ENCODE measurements around the gene CFAP57. TPM values are rescaled to one million over a fixed set of nuclear protein-coding genes. Genes with fewer than 3 reads are reported as not detected.

CFAP57 gene
- total RNA-seq, 1 donor from 2014 or later = 0.86 TPM

GRCh38 chr1:43233631-43234030 lies 61.5 kb downstream of the CFAP57 start:
- Mint-ChIP-seq H3K4me1 (peaks cover 6% of the 10 kb centered on the region), H3K4me3 (no peak overlapping the region), H3K9me3 (no peaks in the 10 kb centered on the region), H3K27me3 (ENCODE audit: low read depth) (no peaks in the 10 kb centered on the region), H3K36me3 (ENCODE audit: low read depth) (no peaks in the 10 kb centered on the region), H3K27ac (ENCODE audit: unreplicated experiment) (no peak overlapping the region)
- TF ChIP-seq CTCF (conservative IDR thresholded peaks at IDR 0.05) = no peak
- DNase-seq (ENCODE audit: low read depth, low spot score) = no peak

GRCh38 chr1:43234267-43234666 lies 62.1 kb downstream of the CFAP57 start:
- Mint-ChIP-seq H3K4me3 (no peak overlapping the region), H3K27me3 (ENCODE audit: low read depth) (no peaks in the 10 kb centered on the region), H3K9me3 (no peaks in the 10 kb centered on the region), H3K27ac (ENCODE audit: unreplicated experiment) (no peak overlapping the region), H3K4me1 (peaks cover 6% of the 10 kb centered on the region), H3K36me3 (ENCODE audit: low read depth) (no peaks in the 10 kb centered on the region)
- TF ChIP-seq CTCF (conservative IDR thresholded peaks at IDR 0.05) = no peak
- no peak for DNase-seq (ENCODE audit: low read depth, low spot score)

- no peaks in the 10 kb centered on the region for H3K9me3 Mint-ChIP-seq
- no peaks in the 10 kb centered on the region for H3K27me3 Mint-ChIP-seq (ENCODE audit: low read depth)
- peak overlapping the region; percentile 95 for H3K27ac Mint-ChIP-seq (ENCODE audit: unreplicated experiment)
- no peak for TF ChIP-seq CTCF (conservative IDR thresholded peaks at IDR 0.05)
- DNase-seq (ENCODE audit: low read depth, low spot score) = no peak
- no peak overlapping the region for H3K4me3 Mint-ChIP-seq
- H3K4me1 Mint-ChIP-seq = peaks cover 6% of the 10 kb centered on the region
- H3K36me3 Mint-ChIP-seq (ENCODE audit: low read depth) = no peaks in the 10 kb centered on the region
These were observed 62.9 kb downstream of the CFAP57 start for GRCh38 chr1:43235040-43235439.

- Mint-ChIP-seq H3K9me3 (peaks cover 4% of the 10 kb centered on the region), H3K4me1 (peaks cover 6% of the 10 kb centered on the region), H3K4me3 (no peak overlapping the region), H3K36me3 (ENCODE audit: low read depth) (peaks cover 3% of the 10 kb centered on the region), H3K27ac (ENCODE audit: unreplicated experiment) (no peak overlapping the region), H3K27me3 (ENCODE audit: low read depth) (no peaks in the 10 kb centered on the region)
- no peak for TF ChIP-seq CTCF (conservative IDR thresholded peaks at IDR 0.05)
- no peak for DNase-seq (ENCODE audit: low read depth, low spot score)
These were observed 63.5 kb downstream of the CFAP57 start for GRCh38 chr1:43235451-43236121.

GRCh38 chr1:43237121-43237520 lies 65.0 kb downstream of the CFAP57 start:
- H3K36me3 Mint-ChIP-seq (ENCODE audit: low read depth) = peaks cover 4% of the 10 kb centered on the region
- H3K4me1 Mint-ChIP-seq = peaks cover 6% of the 10 kb centered on the region
- TF ChIP-seq CTCF (conservative IDR thresholded peaks at IDR 0.05) = no peak
- H3K9me3 Mint-ChIP-seq = peaks cover 7% of the 10 kb centered on the region
- no peaks in the 10 kb centered on the region for H3K27me3 Mint-ChIP-seq (ENCODE audit: low read depth)
- H3K27ac Mint-ChIP-seq (ENCODE audit: unreplicated experiment) = no peak overlapping the region
- DNase-seq (ENCODE audit: low read depth, low spot score) = no peak
- no peak overlapping the region for H3K4me3 Mint-ChIP-seq

Measured in neural crest cell (in vitro differentiated cells).